Measurements from ENCODE around the gene NDUFB2. TPM values are rescaled to one million over a fixed set of nuclear protein-coding genes. Genes with fewer than 3 reads are reported as not detected.
A peak's percentile ranks its signal among the peaks of the same experiment; 100 is the strongest.

The NDUFB2 gene
- polyA plus RNA-seq, 1 experiment = 289 TPM

DNA sequence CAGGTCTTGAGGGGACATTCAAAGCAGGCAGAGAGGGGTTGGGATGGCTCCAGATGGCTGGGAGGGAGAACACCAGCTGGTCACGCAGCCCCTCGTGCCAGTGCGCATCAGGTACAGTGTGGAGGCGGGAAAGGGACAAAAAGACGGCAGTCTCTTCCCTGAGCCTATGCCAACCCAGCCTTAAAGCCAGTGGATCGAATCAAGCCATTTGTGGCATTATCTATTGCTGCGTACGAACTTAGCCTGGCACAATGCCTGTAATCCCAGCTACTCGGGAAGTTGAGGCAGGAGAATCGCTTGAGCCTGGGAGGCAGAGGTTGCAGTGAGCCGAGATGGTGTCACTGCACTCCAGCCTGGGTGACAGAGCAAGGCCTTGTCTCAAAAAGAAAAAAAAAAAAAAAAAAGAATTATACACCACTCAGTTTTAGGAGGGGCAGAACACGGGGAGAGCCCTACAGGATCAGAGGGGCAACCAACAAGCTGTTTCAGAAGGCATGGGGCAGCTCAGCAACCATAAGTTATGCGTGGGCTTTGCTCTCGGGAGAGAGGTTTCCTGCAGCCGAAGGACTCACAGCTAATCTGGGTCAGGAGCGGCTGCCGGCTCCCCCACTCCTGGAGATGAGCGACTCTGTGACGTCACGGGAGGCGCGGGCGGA, 356 bp upstream of the NDUFB2 start:
- no peaks in the 10 kb centered on the region for H3K27me3 ChIP-seq (ENCODE audit: control insufficient read depth, insufficient read depth, low read length)
- TF ChIP-seq, protein P1, sequence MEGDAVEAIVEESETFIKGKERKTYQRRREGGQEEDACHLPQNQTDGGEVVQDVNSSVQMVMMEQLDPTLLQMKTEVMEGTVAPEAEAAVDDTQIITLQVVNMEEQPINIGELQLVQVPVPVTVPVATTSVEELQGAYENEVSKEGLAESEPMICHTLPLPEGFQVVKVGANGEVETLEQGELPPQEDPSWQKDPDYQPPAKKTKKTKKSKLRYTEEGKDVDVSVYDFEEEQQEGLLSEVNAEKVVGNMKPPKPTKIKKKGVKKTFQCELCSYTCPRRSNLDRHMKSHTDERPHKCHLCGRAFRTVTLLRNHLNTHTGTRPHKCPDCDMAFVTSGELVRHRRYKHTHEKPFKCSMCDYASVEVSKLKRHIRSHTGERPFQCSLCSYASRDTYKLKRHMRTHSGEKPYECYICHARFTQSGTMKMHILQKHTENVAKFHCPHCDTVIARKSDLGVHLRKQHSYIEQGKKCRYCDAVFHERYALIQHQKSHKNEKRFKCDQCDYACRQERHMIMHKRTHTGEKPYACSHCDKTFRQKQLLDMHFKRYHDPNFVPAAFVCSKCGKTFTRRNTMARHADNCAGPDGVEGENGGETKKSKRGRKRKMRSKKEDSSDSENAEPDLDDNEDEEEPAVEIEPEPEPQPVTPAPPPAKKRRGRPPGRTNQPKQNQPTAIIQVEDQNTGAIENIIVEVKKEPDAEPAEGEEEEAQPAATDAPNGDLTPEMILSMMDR (IDR thresholded peaks at IDR 0.05; ENCODE audit: insufficient read depth, low read depth, low read length) = no peak
- peak; percentile 38 for DNase-seq (ENCODE audit: low read depth)
- CTCF ChIA-PET = no interaction called here
- POLR2A ChIA-PET = interaction anchor here (0.6 to 0.7 kb wide), 3 partner anchors 21 to 922 kb away, joined by 3 read pairs; no protein-coding TSS in a partner anchor
- H3K36me3 ChIP-seq (ENCODE audit: control insufficient read depth, insufficient read depth, low read length) = peaks cover 4% of the 10 kb centered on the region
- H3K4me3 ChIP-seq (ENCODE audit: low read depth, low read length) = peak overlapping the region; percentile 95

DNA sequence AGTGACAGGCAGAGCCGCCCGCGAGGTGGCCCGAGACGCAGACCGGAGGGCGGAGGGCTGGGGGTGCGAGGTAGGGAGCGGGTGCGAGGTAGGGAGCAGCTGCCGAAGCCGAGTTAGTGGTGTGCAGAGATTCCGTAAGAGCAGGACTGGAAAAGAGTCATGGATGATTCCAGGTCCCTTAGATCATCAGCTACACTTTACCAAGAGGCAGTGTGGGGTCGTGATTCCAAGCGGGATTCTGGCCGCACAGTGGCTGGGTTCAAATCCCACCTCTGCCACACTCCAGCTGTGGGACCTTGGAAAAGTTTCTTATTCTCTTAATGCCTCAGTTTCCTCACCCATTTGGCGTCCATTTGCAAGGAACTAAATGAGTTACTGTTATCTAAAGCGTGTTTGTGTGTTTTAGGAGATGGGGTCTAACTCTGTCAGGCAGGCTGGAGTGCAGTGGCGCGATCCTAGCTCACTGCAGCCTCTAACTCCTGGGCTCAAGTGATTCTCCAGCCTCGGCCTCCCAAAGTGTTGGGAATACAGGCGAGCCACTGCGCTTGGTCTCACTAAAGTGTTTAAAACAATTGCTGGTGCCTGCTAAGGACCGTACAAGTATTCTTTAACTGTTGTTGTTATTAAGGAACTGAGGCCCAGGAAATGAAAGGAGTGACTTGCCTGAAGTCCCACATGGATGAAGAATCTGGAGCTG, 1.1 kb downstream of the NDUFB2 start:
- CTCF ChIA-PET = no interaction called here

DNA sequence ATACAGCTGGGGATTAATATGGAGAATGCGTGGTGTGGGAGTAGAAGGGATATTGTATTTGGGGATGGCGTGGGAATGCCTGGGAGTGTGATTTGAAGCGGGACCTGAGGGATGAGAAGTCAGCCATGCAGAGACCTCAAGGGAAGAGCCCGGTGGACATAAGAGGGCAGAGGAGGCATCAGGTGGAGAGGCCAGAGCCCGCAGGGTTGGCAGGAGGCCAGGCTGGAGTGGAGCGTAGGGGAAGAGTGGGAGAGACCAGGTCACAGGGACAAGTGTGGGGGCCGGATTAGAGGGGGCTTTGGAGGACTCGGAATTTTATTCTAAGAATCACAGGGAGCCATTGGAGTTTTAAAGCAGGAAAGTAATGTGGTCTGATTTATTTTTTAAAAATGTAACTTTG, 2.0 kb downstream of the NDUFB2 start:
- H3K36me3 ChIP-seq (ENCODE audit: control insufficient read depth, insufficient read depth, low read length) = peaks cover 4% of the 10 kb centered on the region
- no peaks in the 10 kb centered on the region for H3K27me3 ChIP-seq (ENCODE audit: control insufficient read depth, insufficient read depth, low read length)
- no peak for DNase-seq (ENCODE audit: low read depth)
- ChIA-PET CTCF (interaction anchor here (0.6 kb wide), 1 partner anchor 10 kb away, joined by 3 read pairs; no protein-coding TSS in a partner anchor), POLR2A (no interaction called here)
- TF ChIP-seq, protein P1 (IDR thresholded peaks at IDR 0.05; ENCODE audit: insufficient read depth, low read depth, low read length) = no peak
- no peak overlapping the region for H3K4me3 ChIP-seq (ENCODE audit: low read depth, low read length)

More for the DNA sequence above, 1.1 kb downstream of the NDUFB2 start:
- POLR2A ChIA-PET = no interaction called here
- Histone ChIP-seq H3K27me3 (ENCODE audit: control insufficient read depth, insufficient read depth, low read length) (no peaks in the 10 kb centered on the region), H3K4me3 (ENCODE audit: low read depth, low read length) (peak overlapping the region; percentile 95), H3K36me3 (ENCODE audit: control insufficient read depth, insufficient read depth, low read length) (peaks cover 4% of the 10 kb centered on the region)
- TF ChIP-seq, protein P1 (IDR thresholded peaks at IDR 0.05; ENCODE audit: insufficient read depth, low read depth, low read length) = no peak
- no peak for DNase-seq (ENCODE audit: low read depth)

DNA sequence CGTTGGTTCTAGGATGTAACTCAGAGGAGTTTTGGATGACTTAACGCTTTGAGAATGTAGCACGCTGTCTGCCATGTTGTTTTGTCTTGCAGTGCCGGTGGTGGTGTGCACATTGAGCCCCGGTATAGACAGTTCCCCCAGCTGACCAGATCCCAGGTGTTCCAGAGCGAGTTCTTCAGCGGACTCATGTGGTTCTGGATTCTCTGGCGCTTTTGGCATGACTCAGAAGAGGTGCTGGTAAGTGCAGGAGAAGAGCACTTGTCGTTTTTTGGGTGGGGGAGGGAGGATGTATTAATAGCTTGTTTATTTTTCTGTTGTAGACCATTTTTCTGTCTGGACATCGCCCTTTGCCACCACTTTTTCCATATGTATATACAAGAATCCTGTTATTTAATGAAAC, 6.3 kb downstream of the NDUFB2 start:
- no peak for DNase-seq (ENCODE audit: low read depth)
- no peak overlapping the region for H3K4me3 ChIP-seq (ENCODE audit: low read depth, low read length)
- ChIA-PET POLR2A (no interaction called here), CTCF (interaction anchor here (0.8 to 1.2 kb wide), 2 partner anchors 12 to 19 kb away, joined by 3 to 4 read pairs; no protein-coding TSS in a partner anchor)
- peaks cover 9% of the 10 kb centered on the region for H3K36me3 ChIP-seq (ENCODE audit: control insufficient read depth, insufficient read depth, low read length)
- no peaks in the 10 kb centered on the region for H3K27me3 ChIP-seq (ENCODE audit: control insufficient read depth, insufficient read depth, low read length)
- TF ChIP-seq, protein P1 (IDR thresholded peaks at IDR 0.05; ENCODE audit: insufficient read depth, low read depth, low read length) = no peak

DNA sequence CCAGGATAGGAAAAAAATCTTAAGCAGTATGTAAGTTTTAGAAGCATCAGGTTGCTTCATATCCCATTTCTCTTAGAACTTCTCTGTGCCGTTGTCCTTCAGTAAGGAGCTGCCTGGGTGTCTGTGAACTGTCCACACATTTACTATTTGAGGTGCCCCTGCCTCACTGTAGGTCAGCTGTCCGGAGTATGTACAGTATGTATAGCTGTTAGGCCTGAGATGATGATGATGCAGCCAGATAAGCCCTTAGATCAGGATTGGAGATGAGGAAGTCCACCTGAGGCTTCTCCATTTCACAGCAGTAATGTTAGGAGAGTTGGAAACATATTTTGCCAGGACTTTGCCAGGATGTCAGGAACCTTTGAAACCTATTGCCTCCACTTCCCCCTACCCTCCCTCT, 7.7 kb downstream of the NDUFB2 start:
- POLR2A ChIA-PET = no interaction called here
- CTCF ChIA-PET = interaction anchor here (0.9 kb wide), 1 partner anchor 19 kb away, joined by 3 read pairs; no protein-coding TSS in a partner anchor
- no peak overlapping the region for H3K4me3 ChIP-seq (ENCODE audit: low read depth, low read length)
- DNase-seq (ENCODE audit: low read depth) = no peak
- H3K36me3 ChIP-seq (ENCODE audit: control insufficient read depth, insufficient read depth, low read length) = peaks cover 9% of the 10 kb centered on the region
- H3K27me3 ChIP-seq (ENCODE audit: control insufficient read depth, insufficient read depth, low read length) = no peaks in the 10 kb centered on the region
- TF ChIP-seq, protein P1 (IDR thresholded peaks at IDR 0.05; ENCODE audit: insufficient read depth, low read depth, low read length) = no peak

All from BJ (cell line).